H1 (cell line): ENCODE data around the gene SPEF1. TPM values are rescaled to one million over a fixed set of nuclear protein-coding genes. Genes with fewer than 3 reads are reported as not detected.

Experiments
- ASH2L ChIP-seq: fragments of 200-600, 300-600 bp; sonication (generic); IDR thresholded peaks from one replicate; pipeline ENCODE4 v1.7.1; 2017; ENCODE audit warnings: low read length
- BACH1 ChIP-seq: IDR thresholded peaks from 2 replicates; pipeline ENCODE4 v1.6.1; 2012; ENCODE audit warnings: low read length, improper control_type of control experiment
- BCL11A ChIP-seq, 2 experiments: IDR thresholded peaks; one replicate each; pipeline ENCODE4 v1.6.1; 2011; ENCODE audit warnings: low read depth in 2 of 2, low read length in 2 of 2, mild to moderate bottlenecking in 2 of 2
- BRCA1 ChIP-seq: IDR thresholded peaks from 2 replicates; pipeline ENCODE4 v1.6.1; 2012; ENCODE audit warnings: low read depth, low read length, improper control_type of control experiment
- CBX8 ChIP-seq: fragments of 300-800, 300-1000 bp; sonication (generic); IDR thresholded peaks from 2 replicates; pipeline ENCODE4 v1.7.1; 2016; ENCODE audit warnings: low read depth, low read length, borderline replicate concordance
- CHD1 ChIP-seq: IDR thresholded peaks from 2 replicates; pipeline ENCODE4 v1.6.1; 2012; ENCODE audit warnings: low read depth, low read length, improper control_type of control experiment
- GABPA ChIP-seq: IDR thresholded peaks from 2 replicates; pipeline ENCODE4 v1.6.1; 2011; ENCODE audit warnings: mild to moderate bottlenecking, low read length, moderate library complexity, borderline replicate concordance; ENCODE audit not compliant: insufficient read depth
- GTF2F1 ChIP-seq: IDR thresholded peaks from 2 replicates; pipeline ENCODE4 v1.6.1; 2012; ENCODE audit warnings: low read depth, low read length, improper control_type of control experiment, borderline replicate concordance
- HDAC2 ChIP-seq, 2 experiments: fragments of 300-600 bp in 1 of 2; sonication (generic) in 1 of 2; IDR thresholded peaks; 2 replicates each; pipeline ENCODE4 v1.6.1; 2011 to 2012; ENCODE audit warnings: low read depth in 2 of 2, low read length in 2 of 2, mild to moderate bottlenecking in 2 of 2, moderate library complexity in 2 of 2, borderline replicate concordance in 1 of 2, inconsistent platforms in 1 of 2
- HDAC6 ChIP-seq: IDR thresholded peaks from one replicate; pipeline ENCODE4 v1.7.1; 2012; ENCODE audit warnings: low read depth, mild to moderate bottlenecking, inconsistent platforms, low read length, moderate library complexity
- KDM1A ChIP-seq: fragments of 200-600, 300-600 bp; sonication (generic); IDR thresholded peaks from 2 replicates; pipeline ENCODE4 v1.7.1; 2016; ENCODE audit warnings: mild to moderate bottlenecking, low read length, borderline replicate concordance
- MAFK ChIP-seq: IDR thresholded peaks from 2 replicates; pipeline ENCODE4 v1.6.1; 2012; ENCODE audit warnings: low read depth, mild to moderate bottlenecking, improper control_type of control experiment, low read length
- POLR2A ChIP-seq, 2 experiments: IDR thresholded peaks; 1 replicate in 1 of 2; 2 replicates in 1 of 2; pipeline ENCODE4 v1.6.1; 2011; ENCODE audit warnings: low read depth in 2 of 2, low read length in 2 of 2, mild to moderate bottlenecking in 2 of 2; ENCODE audit errors: control extremely low read depth in 1 of 2
- POLR2AphosphoS5 ChIP-seq: IDR thresholded peaks from 2 replicates; pipeline ENCODE4 v1.6.1; 2011; ENCODE audit warnings: low read depth, low read length
- POU5F1 ChIP-seq: IDR thresholded peaks from 2 replicates; pipeline ENCODE4 v1.6.1; 2011; ENCODE audit warnings: low read depth, mild to moderate bottlenecking, low read length, moderate library complexity
- SIN3A ChIP-seq, 2 experiments: IDR thresholded peaks in 1 of 2; conservative IDR thresholded peaks in 1 of 2; 2 replicates each; pipeline ENCODE4 v1.6.1; 2011 to 2012; ENCODE audit warnings: low read length in 2 of 2, improper control_type of control experiment in 1 of 2, low read depth in 1 of 2, mild to moderate bottlenecking in 1 of 2
- SUZ12 ChIP-seq: fragments of 200-600 bp; sonication (generic); IDR thresholded peaks from 2 replicates; pipeline ENCODE4 v1.6.1; 2012; ENCODE audit warnings: mild to moderate bottlenecking, inconsistent platforms, low read length, moderate library complexity, mixed read lengths
- TAF7 ChIP-seq: optimal IDR thresholded peaks from 2 replicates; pipeline ENCODE3; 2011; ENCODE audit warnings: low read depth, mild to moderate bottlenecking, inconsistent platforms, low read length, moderate library complexity, borderline replicate concordance
- polyA plus RNA-seq, 7 experiments: library from polyadenylated mRNA; depleted of rRNA in 3 of 7; stranded (reverse) in 5 of 7; unstranded in 2 of 7; fragments of >200 nt in 5 of 7; fragments of 200-250 nt in 2 of 7; gene quantifications; 1 replicate in 5 of 7; 2 replicates in 1 of 7; 4 replicates in 1 of 7; pipeline versions ENCODE4 v1.2.1 to v1.2.3, GENCODE V29; 2011 to 2013; ENCODE audit warnings: missing spikeins in 2 of 7, mixed read lengths in 2 of 7
- total RNA-seq: library from RNA; stranded (reverse); fragmentation: NEBNext Ultra II Directional; extraction: Animal tissue kit (Norgen Biotek cat#: 25700); gene quantifications from 2 replicates; pipeline ENCODE4 v1.2.1, GENCODE V29; 2021
- TF ChIP-seq, protein P1 (sequence below): IDR thresholded peaks from 2 replicates; pipeline ENCODE4 v1.6.1; 2011; ENCODE audit warnings: low read depth, mild to moderate bottlenecking, low read length; ENCODE audit not compliant: insufficient read depth
- TF ChIP-seq, protein P2 (sequence below): IDR thresholded peaks from 2 replicates; pipeline ENCODE4 v1.6.1; 2012; ENCODE audit warnings: inconsistent platforms
- TF ChIP-seq, protein P3 (sequence below), 3 experiments: IDR thresholded peaks; 1 replicate in 2 of 3; 2 replicates in 1 of 3; pipeline versions ENCODE4 v1.5.1 to v1.6.1; 2011; ENCODE audit warnings: low read length in 3 of 3, mild to moderate bottlenecking in 3 of 3, inconsistent platforms in 2 of 3, low read depth in 1 of 3, moderate library complexity in 1 of 3; ENCODE audit not compliant: insufficient read depth in 1 of 3; ENCODE audit errors: control extremely low read depth in 1 of 3

The SPEF1 gene
- total and polyA plus RNA-seq, 2 of the 8 experiments (the other 6 are each of a cell fraction or from before 2014, with no cell fraction given): 0.51 to 0.71 TPM

DNA sequence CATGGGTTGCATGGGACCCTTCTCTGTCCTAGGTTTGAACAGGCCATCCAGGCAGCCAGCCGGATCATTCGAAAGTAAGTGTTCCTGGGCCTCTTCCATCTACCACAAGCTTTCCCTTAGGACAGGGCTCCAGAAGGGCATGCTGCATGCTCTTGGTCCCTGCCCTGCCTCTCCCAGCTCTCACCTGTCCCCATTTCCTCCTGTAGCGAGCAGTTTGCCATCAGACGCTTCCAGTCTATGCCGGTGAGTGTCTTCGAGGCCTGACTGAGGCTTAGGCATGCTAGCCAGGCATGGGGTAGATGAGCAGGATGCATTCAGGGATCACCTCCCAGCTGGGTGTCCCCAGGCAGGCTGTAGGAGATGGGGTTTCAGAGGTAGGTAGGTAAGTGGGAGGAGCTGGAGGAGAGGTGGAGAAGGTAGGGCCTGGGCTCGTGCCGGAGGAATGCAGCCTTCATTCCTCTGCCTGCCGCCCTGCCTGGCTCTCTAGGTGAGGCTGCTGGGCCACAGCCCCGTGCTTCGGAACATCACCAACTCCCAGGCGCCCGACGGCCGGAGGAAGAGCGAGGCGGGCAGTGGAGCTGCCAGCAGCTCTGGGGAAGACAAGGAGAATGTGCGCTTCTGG is 19.1 kb upstream of the SPEF1 start (continued):
- TF ChIP-seq, protein P1, sequence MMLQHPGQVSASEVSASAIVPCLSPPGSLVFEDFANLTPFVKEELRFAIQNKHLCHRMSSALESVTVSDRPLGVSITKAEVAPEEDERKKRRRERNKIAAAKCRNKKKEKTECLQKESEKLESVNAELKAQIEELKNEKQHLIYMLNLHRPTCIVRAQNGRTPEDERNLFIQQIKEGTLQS: no peak
- TF ChIP-seq HDAC2 (IDR thresholded peaks at IDR 0.05; ENCODE audit: borderline replicate concordance in 1 of 2, low read depth in 2 of 2, low read length in 2 of 2) (no peak), GTF2F1 (no peak), CBX8 (no peak), POLR2A (IDR thresholded peaks at IDR 0.05; ENCODE audit: control extremely low read depth in 1 of 2, low read depth in 2 of 2, low read length in 2 of 2) (peak in 1 of 2 experiments; percentile 53; a peak in 1 of 3 replicates), CHD1 (no peak), POU5F1 (no peak), GABPA (0 out of 2 replicates have a peak, but pooled peaks have one; percentile 10), SUZ12 (no peak), ASH2L (no peak), POLR2AphosphoS5 (peak; percentile 35; the same call in 1 of the 2 replicates), SIN3A (conservative IDR thresholded peaks at IDR 0.05 in 1 of 2, IDR thresholded peaks at IDR 0.05 in 1 of 2; ENCODE audit: low read depth in 1 of 2, low read length in 2 of 2) (0 out of 4 replicates have a peak, but pooled peaks of 1 of the 2 experiments have one; percentile 20), BACH1 (no peak), BRCA1 (no peak), MAFK (no peak), KDM1A (no peak), BCL11A (IDR thresholded peaks at IDR 0.05; ENCODE audit: low read depth in 2 of 2, low read length in 2 of 2) (no peak), TAF7 (no peak), HDAC6 (no peak)
- TF ChIP-seq, protein P2, sequence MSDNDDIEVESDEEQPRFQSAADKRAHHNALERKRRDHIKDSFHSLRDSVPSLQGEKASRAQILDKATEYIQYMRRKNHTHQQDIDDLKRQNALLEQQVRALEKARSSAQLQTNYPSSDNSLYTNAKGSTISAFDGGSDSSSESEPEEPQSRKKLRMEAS: no peak; the same call in 1 of the 2 replicates
- TF ChIP-seq, protein P3, sequence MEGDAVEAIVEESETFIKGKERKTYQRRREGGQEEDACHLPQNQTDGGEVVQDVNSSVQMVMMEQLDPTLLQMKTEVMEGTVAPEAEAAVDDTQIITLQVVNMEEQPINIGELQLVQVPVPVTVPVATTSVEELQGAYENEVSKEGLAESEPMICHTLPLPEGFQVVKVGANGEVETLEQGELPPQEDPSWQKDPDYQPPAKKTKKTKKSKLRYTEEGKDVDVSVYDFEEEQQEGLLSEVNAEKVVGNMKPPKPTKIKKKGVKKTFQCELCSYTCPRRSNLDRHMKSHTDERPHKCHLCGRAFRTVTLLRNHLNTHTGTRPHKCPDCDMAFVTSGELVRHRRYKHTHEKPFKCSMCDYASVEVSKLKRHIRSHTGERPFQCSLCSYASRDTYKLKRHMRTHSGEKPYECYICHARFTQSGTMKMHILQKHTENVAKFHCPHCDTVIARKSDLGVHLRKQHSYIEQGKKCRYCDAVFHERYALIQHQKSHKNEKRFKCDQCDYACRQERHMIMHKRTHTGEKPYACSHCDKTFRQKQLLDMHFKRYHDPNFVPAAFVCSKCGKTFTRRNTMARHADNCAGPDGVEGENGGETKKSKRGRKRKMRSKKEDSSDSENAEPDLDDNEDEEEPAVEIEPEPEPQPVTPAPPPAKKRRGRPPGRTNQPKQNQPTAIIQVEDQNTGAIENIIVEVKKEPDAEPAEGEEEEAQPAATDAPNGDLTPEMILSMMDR (IDR thresholded peaks at IDR 0.05; ENCODE audit: control extremely low read depth in 1 of 3, insufficient read depth in 1 of 3, low read depth in 1 of 3, low read length in 3 of 3): no peak
